Progenitor cell of endocrine pancreas (in vitro differentiated cells): ENCODE data around the gene URAD. TPM values are rescaled to one million over a fixed set of nuclear protein-coding genes. Genes with fewer than 3 reads are reported as not detected.
"Not testable (repeated sequence)": the region's sequence is repeated elsewhere in the genome, so short reads cannot be mapped to it uniquely, and the experiment has no call there.

Experiments
- DNase-seq: peaks from one replicate; pipeline ENCODE4 v3.0.0; 2021; ENCODE audit warnings: low spot score; ENCODE audit not compliant: unreplicated experiment
- H3K27ac Mint-ChIP-seq: 2 replicates; pipeline ENCODE4 v1.8.0; 2021; ENCODE audit warnings: mild to moderate bottlenecking, moderate library complexity, mixed read lengths
- H3K27me3 Mint-ChIP-seq: 2 replicates; pipeline ENCODE4 v1.8.0; 2021; ENCODE audit warnings: mixed read lengths
- H3K36me3 Mint-ChIP-seq: 2 replicates; pipeline ENCODE4 v1.8.0; 2022; ENCODE audit warnings: mixed read lengths; ENCODE audit not compliant: insufficient read depth
- H3K4me1 Mint-ChIP-seq: 2 replicates; pipeline ENCODE4 v1.8.0; 2021; ENCODE audit warnings: low read depth, mixed read lengths
- H3K4me3 Mint-ChIP-seq: 2 replicates; pipeline ENCODE4 v1.8.0; 2021; ENCODE audit warnings: low read depth, mild to moderate bottlenecking, moderate library complexity, mixed read lengths
- H3K9me3 Mint-ChIP-seq: 2 replicates; pipeline ENCODE4 v1.8.0; 2021; ENCODE audit warnings: low read depth, mixed read lengths
- total RNA-seq: library from RNA; stranded (reverse); gene quantifications from 2 replicates; pipeline ENCODE4 v1.2.1, GENCODE V29; 2021
- TF ChIP-seq, protein P1 (sequence below): fragments of 200-600 bp; sonication (generic); IDR thresholded peaks from one replicate; pipeline ENCODE4 v1.5.0; 2021; ENCODE audit warnings: antibody characterized with exemption, mild to moderate bottlenecking; ENCODE audit not compliant: unreplicated experiment

The URAD gene
- total RNA-seq, 1 donor from 2014 or later, result not detected

DNA sequence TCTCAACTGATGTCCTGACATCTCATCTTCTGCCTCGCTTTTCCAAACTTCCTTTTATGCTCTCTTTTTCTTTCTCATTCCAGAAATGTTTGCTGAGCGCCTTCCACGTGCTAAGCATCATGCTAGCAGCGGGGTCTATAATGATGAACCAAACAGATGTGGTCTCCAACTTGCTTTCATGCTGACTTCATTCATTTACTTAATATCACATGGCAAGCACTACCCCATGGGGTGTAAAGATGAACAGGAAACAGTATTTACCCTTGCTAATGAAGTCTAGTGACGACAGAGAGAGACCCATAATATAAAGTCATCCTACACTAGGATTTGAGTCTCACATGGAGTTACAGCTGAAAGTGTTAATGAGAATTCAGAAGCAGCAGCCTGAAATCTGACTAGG, 21.6 kb upstream of the URAD start:
- Mint-ChIP-seq H3K4me1 (no peaks in the 10 kb centered on the region), H3K36me3 (no peaks in the 10 kb centered on the region), H3K27me3 (peaks cover 16% of the 10 kb centered on the region), H3K4me3 (no peak overlapping the region), H3K9me3 (no peaks in the 10 kb centered on the region), H3K27ac (no peak overlapping the region)
- TF ChIP-seq, protein P1, sequence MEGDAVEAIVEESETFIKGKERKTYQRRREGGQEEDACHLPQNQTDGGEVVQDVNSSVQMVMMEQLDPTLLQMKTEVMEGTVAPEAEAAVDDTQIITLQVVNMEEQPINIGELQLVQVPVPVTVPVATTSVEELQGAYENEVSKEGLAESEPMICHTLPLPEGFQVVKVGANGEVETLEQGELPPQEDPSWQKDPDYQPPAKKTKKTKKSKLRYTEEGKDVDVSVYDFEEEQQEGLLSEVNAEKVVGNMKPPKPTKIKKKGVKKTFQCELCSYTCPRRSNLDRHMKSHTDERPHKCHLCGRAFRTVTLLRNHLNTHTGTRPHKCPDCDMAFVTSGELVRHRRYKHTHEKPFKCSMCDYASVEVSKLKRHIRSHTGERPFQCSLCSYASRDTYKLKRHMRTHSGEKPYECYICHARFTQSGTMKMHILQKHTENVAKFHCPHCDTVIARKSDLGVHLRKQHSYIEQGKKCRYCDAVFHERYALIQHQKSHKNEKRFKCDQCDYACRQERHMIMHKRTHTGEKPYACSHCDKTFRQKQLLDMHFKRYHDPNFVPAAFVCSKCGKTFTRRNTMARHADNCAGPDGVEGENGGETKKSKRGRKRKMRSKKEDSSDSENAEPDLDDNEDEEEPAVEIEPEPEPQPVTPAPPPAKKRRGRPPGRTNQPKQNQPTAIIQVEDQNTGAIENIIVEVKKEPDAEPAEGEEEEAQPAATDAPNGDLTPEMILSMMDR, result no peak
- no peak for DNase-seq

DNA sequence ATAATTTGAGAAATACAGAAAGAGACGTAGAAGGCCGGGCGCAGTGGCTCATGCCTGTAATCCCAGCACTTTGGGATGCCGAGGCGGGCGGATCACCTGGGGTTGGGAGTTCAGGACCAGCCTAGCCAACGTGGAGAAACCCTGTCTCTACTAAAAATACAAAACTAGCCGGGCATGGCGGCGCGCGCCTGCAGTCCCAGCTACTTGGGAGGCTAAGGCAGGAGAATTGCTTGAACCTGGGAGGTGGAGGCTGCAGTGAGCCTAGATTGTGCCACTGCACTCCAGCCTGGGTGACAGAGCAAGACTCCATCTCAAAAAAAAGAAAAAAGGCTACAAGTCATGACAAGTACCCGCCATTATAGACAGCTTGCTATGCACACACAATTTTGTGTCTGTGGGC, 16.5 kb upstream of the URAD start:
- H3K27me3 Mint-ChIP-seq, result peaks cover 12% of the 10 kb centered on the region
- not testable (repeated sequence) for DNase-seq, H3K4me3 Mint-ChIP-seq, H3K4me1 Mint-ChIP-seq, H3K36me3 Mint-ChIP-seq, H3K27ac Mint-ChIP-seq, H3K9me3 Mint-ChIP-seq

- Mint-ChIP-seq H3K27me3 (peaks cover 7% of the 10 kb centered on the region), H3K36me3 (no peaks in the 10 kb centered on the region), H3K27ac (no peak overlapping the region), H3K4me3 (no peak overlapping the region), H3K4me1 (peaks cover 2% of the 10 kb centered on the region), H3K9me3 (no peaks in the 10 kb centered on the region)
- DNase-seq, result no peak
- TF ChIP-seq, protein P1, result no peak
Measured at GRCh38 chr13:28002886-28003698, 14.6 kb upstream of the URAD start.

GRCh38 chr13:28001837-28002473, 13.5 kb upstream of the URAD start:
- peaks cover 3% of the 10 kb centered on the region for H3K4me1 Mint-ChIP-seq

GRCh38 chr13:28001049-28001448, 12.6 kb upstream of the URAD start:
- no peaks in the 10 kb centered on the region for H3K9me3 Mint-ChIP-seq
- no peak overlapping the region for H3K27ac Mint-ChIP-seq
- peaks cover 10% of the 10 kb centered on the region for H3K27me3 Mint-ChIP-seq
- no peaks in the 10 kb centered on the region for H3K36me3 Mint-ChIP-seq
- DNase-seq, result no peak
- H3K4me1 Mint-ChIP-seq, result peaks cover 3% of the 10 kb centered on the region
- no peak overlapping the region for H3K4me3 Mint-ChIP-seq
- TF ChIP-seq, protein P1, result no peak

More at GRCh38 chr13:28001837-28002473, 13.5 kb upstream of the URAD start:
- no peak for DNase-seq
- Mint-ChIP-seq H3K27me3 (peaks cover 7% of the 10 kb centered on the region), H3K9me3 (no peaks in the 10 kb centered on the region), H3K27ac (no peak overlapping the region), H3K36me3 (no peaks in the 10 kb centered on the region), H3K4me3 (no peak overlapping the region)
- TF ChIP-seq, protein P1, result no peak
